Measurements from ENCODE around the gene DNASE1L1. TPM values are rescaled to one million over a fixed set of nuclear protein-coding genes. Genes with fewer than 3 reads are reported as not detected.
A peak's percentile ranks its signal among the peaks of the same experiment; 100 is the strongest.
"Not testable (repeated sequence)": the region's sequence is repeated elsewhere in the genome, so short reads cannot be mapped to it uniquely, and the experiment has no call there.

Gene DNASE1L1
- polyA plus RNA-seq, 1 donor (not counting 4 experiments of a cell fraction or from before 2014, with no cell fraction given): 17.1 TPM

GRCh38 chrX:154401045-154401799 lies 7.8 kb downstream of the DNASE1L1 start:
- Histone ChIP-seq H3K4me2 (ENCODE audit: control insufficient read depth, extremely low read depth, insufficient read depth, low read depth, low read length) (no peak overlapping the region), H4K20me1 (ENCODE audit: control insufficient read depth, extremely low read depth, insufficient read depth, low read length) (no peaks in the 10 kb centered on the region)

GRCh38 chrX:154400369-154400817 lies 8.7 kb downstream of the DNASE1L1 start:
- H3K27ac ChIP-seq (ENCODE audit: control insufficient read depth, insufficient read depth, low read length); dilution Hi-C loops (cut with MboI; ENCODE audit: extremely low pct_ligation_motif_present, low sequenced_read_pairs); H4K20me1 ChIP-seq (ENCODE audit: control insufficient read depth, extremely low read depth, insufficient read depth, low read length); H3K9me1 ChIP-seq (ENCODE audit: control insufficient read depth, extremely low read depth, insufficient read depth, low read length); H3K4me1 ChIP-seq (ENCODE audit: control insufficient read depth, extremely low read depth, insufficient read depth, low read length); DNase-seq (ENCODE audit: low read depth, low spot score); FAIRE-seq; H2AFZ ChIP-seq (ENCODE audit: control insufficient read depth, low read length); H3K27me3 ChIP-seq (ENCODE audit: control insufficient read depth, extremely low read depth, insufficient read depth, low read length); H3K9ac ChIP-seq (ENCODE audit: control insufficient read depth, extremely low read depth, insufficient read depth, low read length); H3K9me3 ChIP-seq (ENCODE audit: control insufficient read depth, low read depth, low read length): not testable (repeated sequence)
- peak overlapping the region; percentile 83 for H3K4me2 ChIP-seq (ENCODE audit: control insufficient read depth, extremely low read depth, insufficient read depth, low read depth, low read length)
- H3K79me2 ChIP-seq (ENCODE audit: control insufficient read depth, insufficient read depth, low read length): peaks cover 13% of the 10 kb centered on the region
- peak overlapping the region in 1 of 3 experiments; percentile 65 for H3K4me3 ChIP-seq (ENCODE audit: control insufficient read depth in 2 of 3, extremely low read depth in 1 of 3, insufficient read depth in 2 of 3, low read depth in 1 of 3, low read length in 3 of 3)
- peaks cover 6 to 18% of the 10 kb centered on the region in 2 experiments for H3K36me3 ChIP-seq (ENCODE audit: control insufficient read depth in 2 of 2, extremely low read depth in 1 of 2, insufficient read depth in 2 of 2, low read length in 2 of 2)

More at GRCh38 chrX:154401045-154401799, 7.8 kb downstream of the DNASE1L1 start:
- H3K4me3 ChIP-seq (ENCODE audit: control insufficient read depth in 2 of 3, extremely low read depth in 1 of 3, insufficient read depth in 2 of 3, low read depth in 1 of 3, low read length in 3 of 3): no peak overlapping the region
- no peaks in the 10 kb centered on the region for H3K9me1 ChIP-seq (ENCODE audit: control insufficient read depth, extremely low read depth, insufficient read depth, low read length)
- no peaks in the 10 kb centered on the region for H3K27me3 ChIP-seq (ENCODE audit: control insufficient read depth, extremely low read depth, insufficient read depth, low read length)
- peaks cover 13% of the 10 kb centered on the region for H3K79me2 ChIP-seq (ENCODE audit: control insufficient read depth, insufficient read depth, low read length)
- no peak overlapping the region for H3K9ac ChIP-seq (ENCODE audit: control insufficient read depth, extremely low read depth, insufficient read depth, low read length)
- no peaks in the 10 kb centered on the region for H3K9me3 ChIP-seq (ENCODE audit: control insufficient read depth, low read depth, low read length)
- H3K4me1 ChIP-seq (ENCODE audit: control insufficient read depth, extremely low read depth, insufficient read depth, low read length): peaks cover 2% of the 10 kb centered on the region
- peaks cover 6 to 18% of the 10 kb centered on the region in 2 experiments for H3K36me3 ChIP-seq (ENCODE audit: control insufficient read depth in 2 of 2, extremely low read depth in 1 of 2, insufficient read depth in 2 of 2, low read length in 2 of 2)
- dilution Hi-C loops (cut with MboI; ENCODE audit: extremely low pct_ligation_motif_present, low sequenced_read_pairs): no loop called here
- H2AFZ ChIP-seq (ENCODE audit: control insufficient read depth, low read length): no peak overlapping the region
- TF ChIP-seq EZH2 (IDR thresholded peaks at IDR 0.05; ENCODE audit: low read length) (no peak), CTCF (optimal IDR thresholded peaks at IDR 0.05 in 1 of 3, IDR thresholded peaks at IDR 0.05 in 1 of 3, conservative IDR thresholded peaks at IDR 0.05 in 1 of 3; ENCODE audit: extremely low read depth in 1 of 3, insufficient read depth in 2 of 3, low read length in 3 of 3) (no peak)
- H3K27ac ChIP-seq (ENCODE audit: control insufficient read depth, insufficient read depth, low read length): no peak overlapping the region
- FAIRE-seq: no peak
- DNase-seq (ENCODE audit: low read depth, low spot score): no peak

All from keratinocyte (primary cell).